Effector memory CD4-positive, alpha-beta T cell (primary cell): ENCODE measurements around the gene ST6GALNAC1.

Source experiments
- DNase-seq, 3 donors: peaks; one replicate each; pipeline ENCODE4 v3.0.0-alpha.2; 2020
- H3K27ac ChIP-seq: 2 replicates; pipeline ENCODE4 v1.7.0; 2013; ENCODE audit warnings: mild to moderate bottlenecking, low read length, moderate library complexity; ENCODE audit not compliant: insufficient read depth, poor library complexity, severe bottlenecking
- H3K27me3 ChIP-seq: replicated peaks from 2 replicates; pipeline ENCODE4 v1.7.0; 2013; ENCODE audit warnings: mild to moderate bottlenecking, low read length; ENCODE audit not compliant: insufficient read depth, control insufficient read depth, poor library complexity, severe bottlenecking
- H3K36me3 ChIP-seq: 2 replicates; pipeline ENCODE4 v1.7.0; 2013; ENCODE audit warnings: mild to moderate bottlenecking, low read length, moderate library complexity; ENCODE audit not compliant: control insufficient read depth, insufficient read depth
- H3K4me1 ChIP-seq: 2 replicates; pipeline ENCODE4 v1.7.0; 2013; ENCODE audit warnings: low read length, mild to moderate bottlenecking; ENCODE audit not compliant: control insufficient read depth, insufficient read depth, poor library complexity, severe bottlenecking
- H3K4me3 ChIP-seq: 2 replicates; pipeline ENCODE4 v1.7.0; 2013; ENCODE audit warnings: low read length, low read depth, mild to moderate bottlenecking; ENCODE audit not compliant: insufficient read depth, poor library complexity, severe bottlenecking
- H3K9me3 ChIP-seq: 2 replicates; pipeline ENCODE4 v1.7.0; 2013; ENCODE audit warnings: mild to moderate bottlenecking, low read length, moderate library complexity; ENCODE audit not compliant: control insufficient read depth
- total RNA-seq, 3 donors: gene quantifications; one replicate each; lab custom pipeline; 2026; lab: John Stamatoyannopoulos, UW

Gene ST6GALNAC1, protein sequence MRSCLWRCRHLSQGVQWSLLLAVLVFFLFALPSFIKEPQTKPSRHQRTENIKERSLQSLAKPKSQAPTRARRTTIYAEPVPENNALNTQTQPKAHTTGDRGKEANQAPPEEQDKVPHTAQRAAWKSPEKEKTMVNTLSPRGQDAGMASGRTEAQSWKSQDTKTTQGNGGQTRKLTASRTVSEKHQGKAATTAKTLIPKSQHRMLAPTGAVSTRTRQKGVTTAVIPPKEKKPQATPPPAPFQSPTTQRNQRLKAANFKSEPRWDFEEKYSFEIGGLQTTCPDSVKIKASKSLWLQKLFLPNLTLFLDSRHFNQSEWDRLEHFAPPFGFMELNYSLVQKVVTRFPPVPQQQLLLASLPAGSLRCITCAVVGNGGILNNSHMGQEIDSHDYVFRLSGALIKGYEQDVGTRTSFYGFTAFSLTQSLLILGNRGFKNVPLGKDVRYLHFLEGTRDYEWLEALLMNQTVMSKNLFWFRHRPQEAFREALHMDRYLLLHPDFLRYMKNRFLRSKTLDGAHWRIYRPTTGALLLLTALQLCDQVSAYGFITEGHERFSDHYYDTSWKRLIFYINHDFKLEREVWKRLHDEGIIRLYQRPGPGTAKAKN
- 1.2 to 11.9 (median 5.0) reads per million in 3 donors for total RNA-seq

DNA sequence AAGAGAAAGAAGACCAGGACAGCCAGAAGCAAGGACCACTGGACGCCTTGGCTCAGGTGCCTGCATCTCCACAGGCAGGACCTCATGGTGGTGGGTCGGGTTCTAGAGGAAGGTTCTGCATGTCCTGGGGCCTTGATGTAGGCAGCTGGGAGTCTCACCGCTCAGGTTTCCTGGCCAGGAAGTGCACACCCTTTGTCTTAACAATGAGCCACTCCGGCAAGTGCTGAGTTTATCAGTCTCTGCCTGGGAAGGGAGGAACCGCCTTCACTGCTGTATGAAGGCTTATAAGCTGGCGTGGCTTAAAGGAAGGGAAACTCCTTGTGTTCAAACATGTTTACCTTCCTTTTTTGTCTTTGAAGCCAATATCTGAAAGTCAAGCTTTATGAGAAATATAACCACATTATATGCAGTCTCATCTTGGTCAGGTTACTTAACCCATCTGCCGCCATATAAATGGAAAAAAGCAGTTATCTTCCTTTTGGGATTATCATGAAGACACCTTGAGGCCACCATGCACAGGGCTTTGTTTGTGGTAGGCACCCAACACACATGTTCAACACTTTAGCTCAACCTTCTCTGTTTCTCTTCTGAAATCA lies at the start of gene ST6GALNAC1:
Gene ST6GALNAC1, minus strand, starts transcription at position 205 of the 596 bp plus-strand sequence. Its CDS starts 119 bp downstream, at position 86.
- Histone ChIP-seq H3K4me3 (peak within 1 kb of the TSS; percentile 36), H3K4me1 (peaks cover 14% of the 10 kb centered on the region), H3K27ac (peak within 1 kb of the TSS; percentile 40), H3K9me3 (no peaks in the 10 kb centered on the region), H3K36me3 (no peaks in the 10 kb centered on the region), H3K27me3 (no peaks in the 10 kb centered on the region)
- DNase-seq, result no peak

DNA sequence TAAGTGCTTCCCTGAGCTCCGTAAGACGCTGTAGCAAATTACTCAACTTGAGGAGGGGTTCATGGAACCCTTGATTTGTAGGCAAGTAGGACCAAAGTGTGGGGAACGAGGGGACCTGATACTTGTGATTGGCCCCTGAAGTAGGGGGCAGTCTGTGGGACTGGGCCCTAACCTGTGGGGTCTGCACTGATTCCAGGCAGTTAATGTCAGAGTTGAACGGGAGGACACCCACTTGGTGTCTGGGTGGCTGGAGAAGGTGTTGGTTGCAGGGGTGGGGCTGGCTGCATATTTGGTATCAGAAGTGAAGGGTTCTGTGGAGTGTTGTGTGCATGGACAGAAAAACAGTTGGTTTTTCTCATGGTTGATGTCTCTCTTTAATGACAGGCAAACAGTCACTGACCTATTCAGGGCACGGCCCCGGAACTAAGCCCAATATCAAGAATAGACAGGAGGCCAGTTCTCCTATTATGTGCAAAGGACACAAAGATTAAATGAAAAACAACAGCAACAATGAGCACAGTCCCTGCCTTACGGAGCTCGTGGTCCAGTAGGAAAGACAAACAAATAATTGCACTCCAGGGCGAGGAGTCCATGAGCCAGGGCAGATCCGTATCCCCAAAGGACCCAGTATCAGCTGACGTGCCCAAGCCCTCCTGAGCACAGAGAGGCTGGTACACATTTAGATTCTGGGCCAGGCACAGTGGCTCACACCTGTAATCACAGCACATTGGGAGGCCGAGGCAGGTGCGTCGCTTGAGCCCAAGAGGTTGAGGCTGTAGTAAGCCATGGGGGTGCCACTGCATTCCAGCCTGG lies 48.0 kb upstream of the ST6GALNAC1 start:
- no peak for DNase-seq
- H3K27ac ChIP-seq, result no peak overlapping the region

DNA sequence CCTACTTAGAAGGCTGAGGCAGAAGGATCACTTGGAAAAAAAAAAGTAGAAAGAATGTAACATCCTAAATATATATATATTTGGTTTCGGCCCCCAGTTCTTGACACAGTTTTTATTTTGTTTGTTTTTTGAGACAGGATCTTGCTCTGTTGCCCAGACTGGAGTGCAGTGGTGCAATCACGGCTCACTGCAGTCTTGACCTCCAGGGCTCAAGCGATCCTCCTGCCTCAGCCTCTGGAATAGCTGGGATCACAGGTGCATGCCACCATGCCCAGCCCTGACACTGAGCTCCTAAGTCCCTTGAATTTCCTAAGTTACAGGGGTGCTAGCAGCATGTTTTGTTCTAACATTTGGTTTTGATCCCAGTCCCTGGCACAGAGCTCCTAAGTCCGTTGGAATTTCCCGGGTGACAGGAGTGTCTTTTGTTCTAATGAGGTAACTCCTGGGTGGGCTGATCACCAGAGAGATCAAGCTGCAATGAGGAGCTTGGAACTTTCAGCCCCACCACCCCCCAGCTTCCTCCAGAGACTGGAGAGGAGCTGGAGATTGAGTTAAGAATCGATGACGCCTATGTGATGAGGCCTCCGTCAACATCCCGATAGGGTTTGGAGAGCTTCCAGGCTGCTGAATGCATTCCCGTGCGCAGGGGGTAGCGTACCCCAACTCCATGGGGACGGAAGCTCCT lies 47.2 kb upstream of the ST6GALNAC1 start:
- H3K27me3 ChIP-seq, result no peaks in the 10 kb centered on the region
- no peaks in the 10 kb centered on the region for H3K4me1 ChIP-seq
- H3K27ac ChIP-seq, result no peak overlapping the region
- no peak overlapping the region for H3K4me3 ChIP-seq
- DNase-seq, result no peak
- H3K36me3 ChIP-seq, result no peaks in the 10 kb centered on the region
- H3K9me3 ChIP-seq, result no peaks in the 10 kb centered on the region

More for the DNA sequence above, 48.0 kb upstream of the ST6GALNAC1 start:
- Histone ChIP-seq H3K4me3 (no peak overlapping the region), H3K27me3 (no peaks in the 10 kb centered on the region), H3K9me3 (no peaks in the 10 kb centered on the region), H3K36me3 (no peaks in the 10 kb centered on the region), H3K4me1 (no peaks in the 10 kb centered on the region)

DNA sequence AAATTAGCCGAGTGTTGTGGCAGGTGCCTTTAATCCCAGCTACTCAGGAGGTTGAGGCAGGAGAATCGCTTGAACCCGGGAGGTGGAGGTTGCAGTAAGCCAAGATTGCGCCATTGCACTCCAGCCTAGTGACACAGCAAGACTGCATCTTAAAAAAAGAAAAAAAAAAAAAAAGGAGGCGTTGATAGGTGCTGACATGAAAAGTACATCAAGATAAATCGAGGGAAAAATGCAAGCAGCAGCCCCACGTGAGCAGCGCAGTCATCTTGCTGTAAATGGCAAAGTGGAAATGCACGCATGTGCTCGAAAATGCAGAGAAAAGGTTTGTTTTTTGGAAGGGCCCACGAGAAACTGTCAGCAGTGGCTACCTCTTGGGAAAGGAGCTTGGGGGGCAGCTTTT lies 46.3 kb upstream of the ST6GALNAC1 start:
- Histone ChIP-seq H3K36me3 (no peaks in the 10 kb centered on the region), H3K27ac (no peak overlapping the region), H3K4me3 (no peak overlapping the region), H3K27me3 (no peaks in the 10 kb centered on the region), H3K9me3 (no peaks in the 10 kb centered on the region), H3K4me1 (no peaks in the 10 kb centered on the region)
- no peak for DNase-seq

DNA sequence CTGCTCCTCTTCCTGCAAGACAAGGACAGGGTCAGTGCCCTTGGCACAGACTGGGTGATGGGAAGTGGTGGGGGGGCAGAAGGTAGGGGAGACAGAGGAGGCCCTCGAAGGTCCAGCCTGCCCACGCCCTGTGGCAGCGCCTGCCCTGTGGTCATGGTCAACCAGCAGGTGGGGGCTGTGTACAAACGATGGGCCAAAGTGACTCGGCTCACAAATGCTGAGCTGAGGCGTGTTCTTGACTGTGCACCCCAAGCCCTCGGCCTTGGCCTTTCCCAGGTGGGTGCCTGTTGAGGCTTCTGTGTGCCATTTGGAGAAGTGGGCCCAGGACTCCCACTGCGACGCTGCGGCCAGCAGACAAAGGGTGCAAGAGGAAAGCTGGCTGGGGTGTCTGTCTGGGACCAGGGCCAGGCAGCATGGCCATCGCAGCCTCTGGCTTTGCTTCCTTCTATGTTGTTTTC lies 44.6 kb upstream of the ST6GALNAC1 start:
- no peaks in the 10 kb centered on the region for H3K4me1 ChIP-seq
- H3K36me3 ChIP-seq, result no peaks in the 10 kb centered on the region

DNA sequence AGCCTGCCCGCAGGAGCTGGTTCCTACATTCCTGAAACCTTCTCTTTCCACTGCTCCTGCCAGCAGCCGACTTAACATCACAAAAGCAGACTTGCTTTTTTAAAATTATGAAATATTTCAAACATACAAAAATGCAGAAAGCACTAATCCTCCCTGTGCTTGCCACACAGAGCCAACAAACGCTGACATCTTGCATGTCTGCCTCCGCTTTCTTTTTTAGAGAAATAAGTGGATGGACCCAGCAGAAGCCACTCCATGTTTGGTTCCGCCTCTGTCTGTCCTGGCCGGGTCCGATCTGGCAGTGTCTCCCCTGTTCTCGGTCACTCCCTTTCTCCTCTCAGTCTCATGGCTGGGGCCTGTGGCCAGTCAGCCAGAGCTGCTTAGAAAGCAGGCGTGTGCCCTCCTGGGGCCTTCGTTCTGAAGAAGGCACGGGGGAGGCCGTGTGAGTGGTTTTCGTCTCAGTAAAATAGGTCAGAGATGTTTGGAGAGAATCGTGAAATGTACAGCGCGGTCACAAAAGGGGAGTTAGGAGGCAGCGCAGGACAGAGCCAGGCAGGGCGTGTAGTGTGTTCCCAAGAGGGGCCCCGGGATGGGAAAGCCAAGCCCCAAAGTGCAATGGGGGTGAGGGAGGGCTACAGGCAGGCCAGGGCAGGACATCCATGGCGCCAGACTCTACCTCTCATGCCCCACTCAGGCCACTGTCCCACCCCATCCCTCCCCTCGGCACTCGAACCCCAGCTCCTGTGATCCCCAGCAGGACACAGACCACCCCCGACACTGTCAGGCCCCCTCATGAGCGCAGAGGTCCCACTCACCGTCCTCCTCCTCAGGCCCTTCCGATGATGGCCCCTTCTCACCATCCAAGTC lies 44.0 kb upstream of the ST6GALNAC1 start:
- H3K4me3 ChIP-seq, result no peak overlapping the region
- H3K4me1 ChIP-seq, result no peaks in the 10 kb centered on the region
- H3K9me3 ChIP-seq, result no peaks in the 10 kb centered on the region
- no peaks in the 10 kb centered on the region for H3K27me3 ChIP-seq
- no peak for DNase-seq
- no peak overlapping the region for H3K27ac ChIP-seq
- no peaks in the 10 kb centered on the region for H3K36me3 ChIP-seq

More for the DNA sequence above, 44.6 kb upstream of the ST6GALNAC1 start:
- DNase-seq, result no peak
- Histone ChIP-seq H3K9me3 (no peaks in the 10 kb centered on the region), H3K27ac (no peak overlapping the region), H3K4me3 (no peak overlapping the region), H3K27me3 (no peaks in the 10 kb centered on the region)

DNA sequence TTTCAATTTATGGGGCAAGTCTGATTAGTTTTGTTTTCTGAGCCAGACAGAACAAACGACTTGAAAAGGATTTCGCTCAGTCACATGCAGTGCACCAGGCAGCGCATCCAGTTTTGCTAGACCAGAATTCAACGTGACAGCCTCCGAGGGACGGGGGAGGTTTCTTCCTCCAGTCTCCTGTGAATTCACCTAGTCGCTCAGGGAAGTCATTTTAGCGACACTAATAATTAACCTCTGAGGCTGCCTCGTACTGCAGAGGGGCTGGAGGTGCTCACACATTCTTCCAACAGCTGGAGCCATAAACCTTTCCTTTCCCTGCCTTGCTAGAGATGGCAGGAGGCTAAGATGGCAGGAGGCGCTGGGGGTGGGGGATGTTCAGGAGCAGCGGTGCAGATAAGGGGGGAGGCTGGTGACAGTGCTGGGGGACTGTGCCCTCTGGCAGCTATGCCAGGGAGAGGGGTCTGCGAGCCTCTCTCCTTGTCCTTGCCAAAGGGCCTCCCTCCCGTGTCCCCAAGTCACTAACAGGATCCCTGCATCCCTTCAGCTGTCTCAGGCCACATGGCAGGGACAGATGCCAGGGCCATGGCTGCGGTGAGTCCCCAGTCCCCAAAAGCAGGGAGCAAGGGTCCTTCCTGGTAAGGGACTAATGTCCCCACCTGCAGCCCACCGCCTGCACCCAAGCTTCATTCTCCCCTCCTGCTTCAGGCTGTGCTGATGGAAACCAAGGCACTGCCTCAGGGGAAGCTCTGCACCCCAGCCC lies 43.2 kb upstream of the ST6GALNAC1 start:
- Histone ChIP-seq H3K4me1 (peaks cover under 1% of the 10 kb centered on the region), H3K4me3 (no peak overlapping the region), H3K27me3 (no peaks in the 10 kb centered on the region), H3K9me3 (no peaks in the 10 kb centered on the region), H3K27ac (no peak overlapping the region), H3K36me3 (no peaks in the 10 kb centered on the region)
- no peak for DNase-seq

DNA sequence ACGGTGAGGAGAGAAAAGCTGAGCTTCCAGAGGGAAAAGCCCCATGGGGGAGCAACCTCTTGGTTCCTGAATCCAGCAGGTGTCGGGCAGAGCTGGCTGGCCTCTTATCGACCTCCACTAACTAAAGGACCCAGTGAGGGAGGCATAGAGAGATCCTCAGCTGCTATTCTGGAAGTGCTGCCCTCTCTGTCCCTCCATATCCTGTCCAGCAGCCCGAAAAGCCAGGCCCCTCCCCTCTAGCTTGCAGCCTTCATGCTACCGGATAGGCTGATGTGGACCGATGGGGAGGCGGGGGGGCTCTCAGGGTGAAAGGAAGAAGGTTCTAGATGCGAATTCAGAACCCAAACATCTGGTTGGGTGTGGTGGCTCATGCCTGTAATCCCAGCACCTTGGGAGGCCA lies 42.3 kb upstream of the ST6GALNAC1 start:
- Histone ChIP-seq H3K27ac (no peak overlapping the region), H3K27me3 (no peaks in the 10 kb centered on the region), H3K9me3 (no peaks in the 10 kb centered on the region), H3K4me3 (no peak overlapping the region), H3K4me1 (peaks cover 7% of the 10 kb centered on the region), H3K36me3 (no peaks in the 10 kb centered on the region)
- DNase-seq, result no peak
